Fibroblast of upper back skin (primary cell): ENCODE data around the gene TPCN1.

Experiments
- DNase-seq: peaks from one replicate; pipeline ENCODE4 v3.0.0-alpha.2; 2013

TPCN1 gene

DNA sequence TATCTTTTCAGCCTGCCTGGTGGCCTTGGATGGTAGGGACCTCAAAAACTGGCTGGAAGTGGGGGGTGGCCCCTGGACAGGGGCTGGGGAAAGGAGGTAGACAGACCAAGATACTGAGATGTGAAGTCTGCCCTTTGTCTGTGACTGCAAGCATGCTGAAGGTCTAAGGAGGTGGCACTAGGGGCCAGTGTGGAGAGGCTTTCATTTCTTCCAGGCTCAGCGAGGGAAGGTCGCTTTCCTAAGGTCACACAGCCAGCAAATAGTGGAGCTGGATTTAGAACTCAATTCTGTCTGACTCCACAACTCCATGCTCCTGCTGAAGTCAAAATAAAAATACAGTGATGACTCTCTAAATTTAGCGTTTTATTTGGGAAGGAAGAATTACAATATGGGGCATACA lies 125.8 kb downstream of the TPCN1 start:
- no peak for DNase-seq

DNA sequence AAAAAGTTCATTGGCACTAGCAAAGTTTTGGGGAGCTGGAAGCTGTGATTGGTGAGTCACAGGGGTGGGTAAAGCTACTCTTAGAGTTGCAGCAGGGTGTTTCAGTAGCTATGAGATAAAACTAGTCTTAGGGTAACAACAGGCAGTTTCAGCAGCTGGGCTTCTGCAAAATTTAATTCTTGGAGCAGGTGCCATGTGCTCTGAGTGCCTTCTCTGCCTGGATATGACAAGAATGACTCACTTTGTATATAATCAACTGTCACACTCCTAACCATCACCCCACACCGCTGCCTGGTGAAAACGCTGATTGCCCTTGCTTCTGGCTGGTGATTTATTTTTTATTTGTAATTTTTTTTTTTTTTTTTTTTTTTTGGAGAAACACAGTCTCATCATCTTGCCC lies 126.6 kb downstream of the TPCN1 start:
- DNase-seq: no peak
